CD4-positive, alpha-beta T cell treated with Interferon alpha-2 for 1 hour (primary cell): Measurements from ENCODE around the gene EXD3.

Source experiments
- DNase-seq, 2 donors: peaks; one replicate each; pipeline ENCODE4 v3.0.0-alpha.2; 2020 to 2022

EXD3 gene

GRCh38 chr9:137409515-137409914, 13.4 kb downstream of the EXD3 start:
- DNase-seq = no peak

- DNase-seq = no peak
Observed at GRCh38 chr9:137408651-137409405, 14.1 kb downstream of the EXD3 start.

GRCh38 chr9:137407590-137408300, 15.2 kb downstream of the EXD3 start:
- DNase-seq = no peak

- peak; percentile 52 to 74 for DNase-seq
Observed at GRCh38 chr9:137406876-137407589, 15.9 kb downstream of the EXD3 start.

GRCh38 chr9:137406085-137406760, 16.7 kb downstream of the EXD3 start:
- no peak for DNase-seq

GRCh38 chr9:137405677-137406081, 17.3 kb downstream of the EXD3 start:
- no peak for DNase-seq

- no peak for DNase-seq
Observed at GRCh38 chr9:137404961-137405567, 17.9 kb downstream of the EXD3 start.

GRCh38 chr9:137403269-137403668, 19.7 kb downstream of the EXD3 start:
- DNase-seq = no peak

- no peak for DNase-seq
Observed at GRCh38 chr9:137402746-137403145, 20.2 kb downstream of the EXD3 start.

- no peak for DNase-seq
Observed at GRCh38 chr9:137398561-137399468, 24.1 kb downstream of the EXD3 start.

GRCh38 chr9:137397675-137398423, 25.1 kb downstream of the EXD3 start:
- no peak for DNase-seq

- DNase-seq = no peak
Observed at GRCh38 chr9:137396634-137397367, 26.2 kb downstream of the EXD3 start.

GRCh38 chr9:137396227-137396626, 26.7 kb downstream of the EXD3 start:
- no peak for DNase-seq

GRCh38 chr9:137395666-137396010, 27.3 kb downstream of the EXD3 start:
- DNase-seq = no peak

GRCh38 chr9:137394866-137395665, 27.9 kb downstream of the EXD3 start:
- DNase-seq = no peak

- no peak for DNase-seq
Observed at GRCh38 chr9:137393176-137394150, 29.5 kb downstream of the EXD3 start.

GRCh38 chr9:137392232-137393007, 30.5 kb downstream of the EXD3 start:
- no peak for DNase-seq
